ENCODE results near the gene GZMB. TPM values are rescaled to one million over a fixed set of nuclear protein-coding genes. Genes with fewer than 3 reads are reported as not detected.

Gene GZMB
- total and polyA plus RNA-seq, 2 donors (not counting 3 experiments of a cell fraction or from before 2014, with no cell fraction given): not detected

GRCh38 chr14:24607081-24607480 lies 26.9 kb downstream of the GZMB start:
- Histone ChIP-seq H3K36me3 (ENCODE audit: control insufficient read depth in 2 of 2, extremely low read depth in 1 of 2, insufficient read depth in 2 of 2, low read length in 2 of 2) (no peaks in the 10 kb centered on the region), H2AFZ (ENCODE audit: low read depth, low read length) (no peak overlapping the region), H3K79me2 (ENCODE audit: control insufficient read depth, insufficient read depth, low read length) (no peaks in the 10 kb centered on the region), H3K27me3 (ENCODE audit: control insufficient read depth in 2 of 2, insufficient read depth in 2 of 2, low read length in 2 of 2) (no peaks in the 10 kb centered on the region), H4K20me1 (replicated peaks; ENCODE audit: control insufficient read depth, extremely low read depth, insufficient read depth, low read length) (no peaks in the 10 kb centered on the region), H3K9ac (replicated peaks; ENCODE audit: extremely low read depth, insufficient read depth, low read length) (no peak overlapping the region), H3K4me1 (ENCODE audit: control insufficient read depth, extremely low read depth, insufficient read depth, low read length) (no peaks in the 10 kb centered on the region), H3K4me3 (replicated peaks in 1 of 3; ENCODE audit: insufficient read depth in 1 of 3, low read depth in 1 of 3, low read length in 3 of 3) (no peak overlapping the region), H3K9me1 (replicated peaks; ENCODE audit: control insufficient read depth, extremely low read depth, insufficient read depth, low read length) (no peaks in the 10 kb centered on the region), H3K4me2 (ENCODE audit: insufficient read depth, low read length) (no peak overlapping the region), H3K9me3 (replicated peaks; ENCODE audit: control insufficient read depth, insufficient read depth, low read length) (no peaks in the 10 kb centered on the region), H3K27ac (ENCODE audit: insufficient read depth, low read depth, low read length) (no peak overlapping the region)
- dilution Hi-C loops (cut with MboI; ENCODE audit: extremely low pct_ligation_motif_present, low sequenced_read_pairs): no loop called here
- no peak for DNase-seq (ENCODE audit: low read depth, low spot score)
- TF ChIP-seq POLR2A (IDR thresholded peaks at IDR 0.05; ENCODE audit: low read depth, low read length) (no peak), POLR2AphosphoS5 (IDR thresholded peaks at IDR 0.05; ENCODE audit: insufficient read depth, low read depth, low read length) (no peak), MYC (IDR thresholded peaks at IDR 0.05; ENCODE audit: low read depth, low read length) (no peak), GATA2 (IDR thresholded peaks at IDR 0.05; ENCODE audit: insufficient read depth, insufficient read length, low read depth, low read length) (no peak), EZH2 (IDR thresholded peaks at IDR 0.05; ENCODE audit: borderline replicate concordance, low read depth, low read length, severe bottlenecking) (no peak), FOS (IDR thresholded peaks at IDR 0.05; ENCODE audit: borderline replicate concordance, insufficient read depth, low read length) (no peak), JUN (IDR thresholded peaks at IDR 0.05; ENCODE audit: borderline replicate concordance, insufficient read depth, insufficient read length, low read depth) (no peak)
- TF ChIP-seq, protein P1, sequence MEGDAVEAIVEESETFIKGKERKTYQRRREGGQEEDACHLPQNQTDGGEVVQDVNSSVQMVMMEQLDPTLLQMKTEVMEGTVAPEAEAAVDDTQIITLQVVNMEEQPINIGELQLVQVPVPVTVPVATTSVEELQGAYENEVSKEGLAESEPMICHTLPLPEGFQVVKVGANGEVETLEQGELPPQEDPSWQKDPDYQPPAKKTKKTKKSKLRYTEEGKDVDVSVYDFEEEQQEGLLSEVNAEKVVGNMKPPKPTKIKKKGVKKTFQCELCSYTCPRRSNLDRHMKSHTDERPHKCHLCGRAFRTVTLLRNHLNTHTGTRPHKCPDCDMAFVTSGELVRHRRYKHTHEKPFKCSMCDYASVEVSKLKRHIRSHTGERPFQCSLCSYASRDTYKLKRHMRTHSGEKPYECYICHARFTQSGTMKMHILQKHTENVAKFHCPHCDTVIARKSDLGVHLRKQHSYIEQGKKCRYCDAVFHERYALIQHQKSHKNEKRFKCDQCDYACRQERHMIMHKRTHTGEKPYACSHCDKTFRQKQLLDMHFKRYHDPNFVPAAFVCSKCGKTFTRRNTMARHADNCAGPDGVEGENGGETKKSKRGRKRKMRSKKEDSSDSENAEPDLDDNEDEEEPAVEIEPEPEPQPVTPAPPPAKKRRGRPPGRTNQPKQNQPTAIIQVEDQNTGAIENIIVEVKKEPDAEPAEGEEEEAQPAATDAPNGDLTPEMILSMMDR (IDR thresholded peaks at IDR 0.05; ENCODE audit: extremely low read depth in 1 of 2, insufficient read depth in 1 of 2, low read depth in 1 of 2, low read length in 2 of 2): no peak
- TF ChIP-seq, protein P2, sequence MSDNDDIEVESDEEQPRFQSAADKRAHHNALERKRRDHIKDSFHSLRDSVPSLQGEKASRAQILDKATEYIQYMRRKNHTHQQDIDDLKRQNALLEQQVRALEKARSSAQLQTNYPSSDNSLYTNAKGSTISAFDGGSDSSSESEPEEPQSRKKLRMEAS (IDR thresholded peaks at IDR 0.05; ENCODE audit: insufficient read depth, insufficient read length): no peak
- no peak for FAIRE-seq
- POLR2A ChIA-PET: no interaction called here
- intact Hi-C loops (cut with micrococcal nuclease): no loop called here
- BruUV-seq (replicated peaks): no TSS peak
- CTCF ChIA-PET: no interaction called here
